ENCODE measurements around the gene PMVK. TPM values are rescaled to one million over a fixed set of nuclear protein-coding genes. Genes with fewer than 3 reads are reported as not detected.

The PMVK gene
- polyA plus RNA-seq, 3 donors: 17.2 to 43.2 (median 41.9) TPM

DNA sequence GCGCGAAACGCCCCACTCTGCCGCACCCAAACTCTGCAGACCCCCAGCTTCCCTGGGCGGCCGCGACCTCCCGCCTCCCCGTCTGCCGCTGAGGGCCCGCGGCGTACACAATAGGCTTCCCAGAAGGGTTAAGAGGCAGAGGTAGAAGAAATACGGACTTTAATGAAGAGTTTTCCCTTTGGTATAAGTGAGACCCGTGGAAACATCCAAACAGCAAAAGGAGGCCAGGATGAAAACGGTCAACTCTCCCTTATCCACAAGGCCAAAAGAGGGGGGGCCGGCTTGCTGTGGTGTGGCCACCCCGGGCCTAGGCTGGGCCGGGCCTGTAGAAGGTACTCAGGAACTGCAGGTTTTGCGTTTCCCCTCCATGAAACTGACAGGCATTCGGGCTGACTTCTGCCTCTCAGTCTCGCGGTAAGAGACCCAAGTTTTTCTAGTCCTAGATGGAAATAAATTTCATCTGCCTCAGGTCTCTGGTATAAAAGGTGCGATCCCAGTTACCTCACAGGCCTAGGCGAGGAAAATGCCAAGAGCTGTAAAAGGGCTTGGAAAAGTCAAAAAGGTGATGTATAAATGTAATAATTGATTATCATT, 25.7 kb upstream of the PMVK start:
- H3K79me2 ChIP-seq (ENCODE audit: insufficient read depth, low read length): peaks cover 43% of the 10 kb centered on the region
- H3K36me3 Mint-ChIP-seq: peaks cover 43 to 55% of the 10 kb centered on the region in 2 donors
- no peak for DNase-seq
- H4K20me1 ChIP-seq (ENCODE audit: insufficient read depth, low read length): peaks cover 53% of the 10 kb centered on the region
- peak overlapping the region; percentile 44 to 90 for H3K27ac ChIP-seq (ENCODE audit: low read depth in 1 of 2, low read length in 2 of 2)
- H3K4me3 ChIP-seq (replicated peaks in 1 of 3; ENCODE audit: low read depth in 2 of 3, low read length in 3 of 3): peak overlapping the region; percentile 73 to 95 (median 93)
- peak overlapping the region; percentile 81 to 91 for H3K4me3 Mint-ChIP-seq
- peaks cover 17 to 30% of the 10 kb centered on the region in 2 donors for H3K4me1 ChIP-seq (ENCODE audit: control insufficient read depth in 1 of 2, insufficient read depth in 2 of 2, low read length in 2 of 2)
- TF ChIP-seq, protein P1, sequence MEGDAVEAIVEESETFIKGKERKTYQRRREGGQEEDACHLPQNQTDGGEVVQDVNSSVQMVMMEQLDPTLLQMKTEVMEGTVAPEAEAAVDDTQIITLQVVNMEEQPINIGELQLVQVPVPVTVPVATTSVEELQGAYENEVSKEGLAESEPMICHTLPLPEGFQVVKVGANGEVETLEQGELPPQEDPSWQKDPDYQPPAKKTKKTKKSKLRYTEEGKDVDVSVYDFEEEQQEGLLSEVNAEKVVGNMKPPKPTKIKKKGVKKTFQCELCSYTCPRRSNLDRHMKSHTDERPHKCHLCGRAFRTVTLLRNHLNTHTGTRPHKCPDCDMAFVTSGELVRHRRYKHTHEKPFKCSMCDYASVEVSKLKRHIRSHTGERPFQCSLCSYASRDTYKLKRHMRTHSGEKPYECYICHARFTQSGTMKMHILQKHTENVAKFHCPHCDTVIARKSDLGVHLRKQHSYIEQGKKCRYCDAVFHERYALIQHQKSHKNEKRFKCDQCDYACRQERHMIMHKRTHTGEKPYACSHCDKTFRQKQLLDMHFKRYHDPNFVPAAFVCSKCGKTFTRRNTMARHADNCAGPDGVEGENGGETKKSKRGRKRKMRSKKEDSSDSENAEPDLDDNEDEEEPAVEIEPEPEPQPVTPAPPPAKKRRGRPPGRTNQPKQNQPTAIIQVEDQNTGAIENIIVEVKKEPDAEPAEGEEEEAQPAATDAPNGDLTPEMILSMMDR (IDR thresholded peaks at IDR 0.05): peak; percentile 51
- H3K9ac ChIP-seq (ENCODE audit: insufficient read depth, low read length, poor library complexity, severe bottlenecking): peak overlapping the region; percentile 89
- 0% methylated on average over 10 of the region's 25 CpGs for WGBS (ENCODE audit: insufficient coverage)
- H3K27me3 Mint-ChIP-seq (ENCODE audit: low read depth in 3 of 3): peaks cover 0 to 3% (median 0%) of the 10 kb centered on the region in 3 donors
- peak overlapping the region; percentile 88 for H2AFZ ChIP-seq (ENCODE audit: insufficient read depth, low read depth, low read length, poor library complexity, severe bottlenecking)
- H3K36me3 ChIP-seq (replicated peaks in 1 of 2; ENCODE audit: control insufficient read depth in 1 of 2, insufficient read depth in 2 of 2, low read length in 2 of 2): peaks cover 56 to 63% of the 10 kb centered on the region in 2 donors
- H3K9me3 Mint-ChIP-seq: no peaks in the 10 kb centered on the region
- peak overlapping the region; percentile 78 to 90 (median 85) for H3K27ac Mint-ChIP-seq
- peak overlapping the region; percentile 93 for H3K4me2 ChIP-seq (replicated peaks; ENCODE audit: extremely low read depth, low read length, poor library complexity, severe bottlenecking)
- intact Hi-C loops (cut with micrococcal nuclease): loop anchor here (5.0 kb wide), 2 partner anchors 40 to 55 kb away; partner anchors contain the start of gene ZBTB7B (in 2 of the 2)
- H3K4me1 Mint-ChIP-seq: peaks cover 24% of the 10 kb centered on the region
- H3K27me3 ChIP-seq (ENCODE audit: control insufficient read depth in 2 of 2, insufficient read depth in 2 of 2, low read length in 2 of 2): no peaks in the 10 kb centered on the region
- H3K9me3 ChIP-seq (replicated peaks in 1 of 2; ENCODE audit: control insufficient read depth in 1 of 2, insufficient read depth in 1 of 2, low read length in 2 of 2): no peaks in the 10 kb centered on the region

DNA sequence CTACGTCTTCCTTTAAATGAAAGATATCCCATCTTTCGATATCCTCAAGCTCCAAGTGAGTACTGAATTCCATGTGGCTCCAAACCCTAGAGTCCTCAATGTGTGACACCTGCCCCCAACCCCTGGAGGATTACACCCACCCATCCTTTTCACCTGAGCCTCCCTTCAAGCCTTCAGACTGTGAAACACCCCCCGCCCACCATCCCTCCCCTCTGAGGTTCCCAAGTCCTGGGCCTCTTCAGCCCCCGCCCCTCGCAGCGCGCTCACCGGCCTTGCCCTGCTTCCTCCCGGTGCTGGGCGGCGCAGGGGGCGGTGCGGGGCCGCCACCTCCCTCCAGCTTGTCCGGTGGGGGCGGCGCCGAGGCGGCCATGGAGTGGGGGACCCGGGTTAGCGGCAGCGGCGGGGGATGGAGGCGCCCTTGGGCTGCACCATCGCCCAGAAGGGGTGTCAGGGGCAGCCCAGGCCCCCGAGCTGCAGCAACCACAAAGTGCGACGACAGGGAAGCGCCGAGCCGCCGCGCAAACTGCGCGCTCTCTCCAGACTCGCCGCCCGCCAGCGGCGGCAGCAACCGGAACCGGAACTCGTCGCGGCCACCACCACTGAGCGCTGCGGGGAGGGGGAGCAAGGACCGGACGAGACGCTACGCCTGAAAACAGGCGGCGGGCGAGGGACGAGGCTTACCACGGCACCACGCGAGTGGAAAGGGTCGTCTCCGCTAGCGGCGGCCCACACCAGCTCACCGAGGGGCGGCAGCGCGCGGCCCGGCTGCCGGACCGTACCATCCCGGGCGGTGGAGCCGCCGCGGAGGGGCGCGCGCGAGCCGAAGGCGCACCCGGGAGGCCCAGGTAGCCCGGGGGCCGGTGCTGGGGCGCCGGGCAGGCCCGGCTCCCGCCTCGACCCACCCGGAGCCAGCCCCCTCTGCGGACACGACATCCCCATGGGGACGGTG, 25.0 kb upstream of the PMVK start, which contains the start of gene PYGO2:
PYGO2 (minus strand) TSS at position 576 of the 949 bp plus-strand sequence; CDS start at position 370, 206 bp downstream.
- Mint-ChIP-seq H3K27ac (peak within 1 kb of the TSS; percentile 78 to 92 (median 87)), H3K4me3 (peak within 1 kb of the TSS; percentile 81 to 91), H3K4me1 (peaks cover 29% of the 10 kb centered on the region), H3K27me3 (ENCODE audit: low read depth in 3 of 3) (peaks cover 0 to 2% (median 0%) of the 10 kb centered on the region in 3 donors), H3K36me3 (peaks cover 35 to 47% of the 10 kb centered on the region in 2 donors), H3K9me3 (no peaks in the 10 kb centered on the region)
- under 1% methylated on average over 92 of the region's 93 CpGs for WGBS (ENCODE audit: insufficient coverage)
- Histone ChIP-seq H3K4me3 (replicated peaks in 1 of 3; ENCODE audit: low read depth in 2 of 3, low read length in 3 of 3) (peak within 1 kb of the TSS; percentile 73 to 95 (median 93)), H3K4me1 (ENCODE audit: control insufficient read depth in 1 of 2, insufficient read depth in 2 of 2, low read length in 2 of 2) (peaks cover 21 to 36% of the 10 kb centered on the region in 2 donors), H3K36me3 (replicated peaks in 1 of 2; ENCODE audit: control insufficient read depth in 1 of 2, insufficient read depth in 2 of 2, low read length in 2 of 2) (peaks cover 48 to 55% of the 10 kb centered on the region in 2 donors), H3K4me2 (replicated peaks; ENCODE audit: extremely low read depth, low read length, poor library complexity, severe bottlenecking) (peak within 1 kb of the TSS; percentile 93), H3K79me2 (ENCODE audit: insufficient read depth, low read length) (peaks cover 38% of the 10 kb centered on the region), H4K20me1 (ENCODE audit: insufficient read depth, low read length) (peaks cover 45% of the 10 kb centered on the region), H2AFZ (ENCODE audit: insufficient read depth, low read depth, low read length, poor library complexity, severe bottlenecking) (peak within 1 kb of the TSS; percentile 88), H3K9ac (ENCODE audit: insufficient read depth, low read length, poor library complexity, severe bottlenecking) (peak within 1 kb of the TSS; percentile 89), H3K27me3 (ENCODE audit: control insufficient read depth in 2 of 2, insufficient read depth in 2 of 2, low read length in 2 of 2) (no peaks in the 10 kb centered on the region), H3K27ac (ENCODE audit: low read depth in 1 of 2, low read length in 2 of 2) (peak within 1 kb of the TSS; percentile 57 to 90), H3K9me3 (replicated peaks in 1 of 2; ENCODE audit: control insufficient read depth in 1 of 2, insufficient read depth in 1 of 2, low read length in 2 of 2) (no peaks in the 10 kb centered on the region)
- DNase-seq: peak; percentile 64 to 68 (median 64)
- intact Hi-C loops (cut with micrococcal nuclease): loop anchor here (5.0 kb wide), 2 partner anchors 41 to 56 kb away; partner anchors contain the start of gene ZBTB7B (in 2 of the 2)
- TF ChIP-seq, protein P1 (IDR thresholded peaks at IDR 0.05): peak; percentile 85
